ENCODE measurements around the gene ABCB9.

ABCB9 gene

GRCh38 chr12:122903693-122904034 is 62.6 kb downstream of the ABCB9 start:
- no peak for TF ChIP-seq ZFX (IDR thresholded peaks at IDR 0.05)
- no peak overlapping the region for H3K27ac ChIP-seq

GRCh38 chr12:122902854-122903692 is 63.2 kb downstream of the ABCB9 start:
- no peak overlapping the region for H3K27ac ChIP-seq
- TF ChIP-seq ZFX (IDR thresholded peaks at IDR 0.05) (no peak), CTCF (conservative IDR thresholded peaks at IDR 0.05) (no peak)

DNA sequence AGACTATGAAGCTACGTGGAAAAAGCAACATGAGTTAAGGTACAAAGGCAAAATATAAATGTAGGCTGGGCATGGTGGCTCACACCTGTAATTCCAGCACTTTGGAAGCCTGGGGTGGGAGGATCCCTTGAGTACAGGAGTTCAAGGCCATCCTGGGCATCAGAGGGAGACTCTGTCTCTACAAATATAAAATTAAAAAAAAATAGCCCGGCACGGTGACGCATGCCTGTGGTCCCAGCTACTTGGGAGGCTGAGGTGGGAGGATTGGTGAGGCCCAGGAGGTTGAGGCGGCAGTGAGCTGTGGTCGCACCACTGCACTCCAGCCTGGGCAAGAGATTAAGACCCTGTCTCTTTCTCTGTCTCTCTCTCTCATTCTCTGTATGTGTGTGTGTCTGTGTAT is 66.4 kb downstream of the ABCB9 start:
- no peak overlapping the region for H3K27ac ChIP-seq
- no peak for TF ChIP-seq CTCF (conservative IDR thresholded peaks at IDR 0.05)
- no peak for TF ChIP-seq ZFX (IDR thresholded peaks at IDR 0.05)

- H3K27ac ChIP-seq = no peak overlapping the region
- TF ChIP-seq ZFX (IDR thresholded peaks at IDR 0.05) = no peak
Observed at GRCh38 chr12:122896662-122897061, 69.6 kb downstream of the ABCB9 start.

DNA sequence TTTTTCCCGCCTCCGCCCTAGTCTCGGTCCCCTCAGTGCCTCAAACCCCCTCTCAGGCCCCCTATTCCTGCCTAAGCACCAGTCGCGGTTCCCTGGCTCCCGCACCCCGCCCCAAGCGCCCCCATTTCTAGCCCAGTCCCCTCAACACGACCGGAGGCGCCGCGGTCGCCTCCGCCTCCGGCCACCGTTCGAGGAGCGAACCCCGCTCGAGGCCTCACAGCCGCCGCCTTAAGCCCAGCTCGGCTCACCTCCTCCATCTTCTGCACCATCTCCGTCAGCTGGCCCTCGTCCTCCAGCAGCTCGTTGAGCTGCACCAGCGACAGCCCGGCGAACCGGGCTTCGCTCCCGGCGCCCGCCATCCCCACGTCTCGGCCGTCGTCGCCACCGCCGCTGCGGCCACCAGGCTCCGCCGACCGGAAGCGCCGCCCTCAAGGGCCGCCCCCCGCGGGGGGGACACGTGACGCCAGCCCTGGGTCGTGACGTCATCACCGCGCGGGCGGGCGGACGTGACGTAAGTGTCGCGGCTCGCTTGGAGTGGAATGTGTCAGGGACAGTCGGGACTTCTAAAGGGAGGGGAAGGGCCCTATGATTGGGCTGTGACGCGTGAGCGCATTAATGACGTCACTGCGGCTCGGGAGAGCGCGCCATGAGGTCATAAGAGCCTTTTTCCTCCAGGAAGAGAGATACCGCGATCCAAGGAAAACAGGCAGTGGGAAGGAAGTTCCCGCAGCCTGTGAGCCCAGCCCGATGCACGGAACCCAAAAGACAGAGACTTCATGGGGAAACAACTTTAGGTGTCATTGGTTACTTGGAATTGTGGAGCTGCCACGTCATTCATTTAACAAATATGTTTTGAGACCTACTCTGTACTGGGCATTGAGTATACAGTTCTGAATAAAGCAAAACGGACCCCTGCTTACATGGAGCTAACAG is 70.3 kb downstream of the ABCB9 start, which contains the start of gene VPS37B:
Gene VPS37B (minus strand): TSS at position 421 of the 933 bp plus-strand sequence. CDS start 62 bp downstream, at position 359.
- TF ChIP-seq ZFX (IDR thresholded peaks at IDR 0.05) = peak; percentile 46
- TF ChIP-seq CTCF (conservative IDR thresholded peaks at IDR 0.05) = no peak
- peak within 1 kb of the TSS; percentile 87 for H3K27ac ChIP-seq

- H3K27ac ChIP-seq = peak overlapping the region; percentile 87
Observed at GRCh38 chr12:122895320-122895703, 71.0 kb downstream of the ABCB9 start.

DNA sequence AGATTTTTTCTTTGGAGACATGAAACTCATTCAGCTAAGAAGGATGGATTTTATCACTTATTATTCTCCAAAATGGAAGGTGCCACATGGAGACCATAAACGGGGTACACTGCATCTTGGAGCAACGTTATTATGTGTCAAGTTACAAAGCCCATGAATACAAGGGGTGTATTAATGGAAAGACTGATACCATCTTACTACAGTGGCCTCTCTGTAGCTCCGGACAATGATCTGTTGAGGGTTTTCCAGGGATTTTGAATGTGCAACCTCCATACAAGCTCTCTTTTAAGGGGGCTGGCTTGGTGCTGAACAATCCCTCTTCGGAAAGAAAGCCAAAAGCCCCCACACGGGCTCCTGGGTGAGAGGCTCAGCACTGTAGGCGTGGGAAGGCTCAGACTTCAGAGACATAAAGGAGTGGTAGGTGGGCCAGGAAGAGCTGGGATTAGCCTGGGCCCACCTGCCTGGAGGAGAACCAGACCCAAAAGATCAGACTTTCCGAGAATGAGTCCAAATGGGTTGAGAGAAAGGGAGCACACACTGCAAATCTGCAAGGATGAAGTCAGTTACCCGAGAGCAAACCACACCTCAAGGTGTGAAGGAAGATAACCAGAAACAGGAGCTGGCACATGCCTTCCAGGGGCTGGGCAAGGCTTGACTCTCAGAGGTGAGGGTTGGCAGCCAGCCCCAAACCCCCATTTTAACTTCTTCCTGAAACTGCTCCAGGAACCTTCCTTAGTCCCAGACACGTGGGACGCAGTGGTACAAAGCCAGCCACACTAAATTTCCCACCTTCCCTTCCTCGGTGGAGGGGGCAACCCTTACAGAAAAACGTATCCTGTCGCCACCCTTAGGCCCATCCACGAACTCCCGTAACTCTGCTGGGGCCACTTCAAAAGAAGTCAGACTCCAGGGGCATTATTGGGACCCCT is 71.8 kb downstream of the ABCB9 start:
- H3K27ac ChIP-seq = peak overlapping the region; percentile 87; the same call in 1 of the 2 replicates
- TF ChIP-seq ZFX (IDR thresholded peaks at IDR 0.05) (no peak), CTCF (conservative IDR thresholded peaks at IDR 0.05) (no peak)

More at GRCh38 chr12:122895320-122895703, 71.0 kb downstream of the ABCB9 start:
- TF ChIP-seq CTCF (conservative IDR thresholded peaks at IDR 0.05) = no peak
- TF ChIP-seq ZFX (IDR thresholded peaks at IDR 0.05) = no peak

Data from C4-2B (cell line).